GM21717 (cell line): ENCODE data around the gene LEP.
"Not testable (repeated sequence)": the region's sequence is repeated elsewhere in the genome, so short reads cannot be mapped to it uniquely, and the experiment has no call there.

ENCODE experiments used
- ATAC-seq: cut with Tn5 transposase; IDR thresholded peaks from one replicate; pipeline ENCODE4 v1.9.1; 2021; ENCODE audit warnings: mild to moderate bottlenecking, moderate library complexity; ENCODE audit not compliant: unreplicated experiment

Gene LEP

GRCh38 chr7:128210590-128211570, 30.2 kb upstream of the LEP start:
- no peak for ATAC-seq

GRCh38 chr7:128211626-128212025, 29.5 kb upstream of the LEP start:
- no peak for ATAC-seq

GRCh38 chr7:128214463-128214862, 26.6 kb upstream of the LEP start:
- ATAC-seq, result no peak

- ATAC-seq, result no peak
These were observed 25.8 kb upstream of the LEP start for GRCh38 chr7:128215281-128215680.

GRCh38 chr7:128215739-128216138, 25.3 kb upstream of the LEP start:
- ATAC-seq, result no peak

- ATAC-seq, result no peak
These were observed 23.9 kb upstream of the LEP start for GRCh38 chr7:128217030-128217805.

- ATAC-seq, result no peak
These were observed 23.0 kb upstream of the LEP start for GRCh38 chr7:128217967-128218652.

DNA sequence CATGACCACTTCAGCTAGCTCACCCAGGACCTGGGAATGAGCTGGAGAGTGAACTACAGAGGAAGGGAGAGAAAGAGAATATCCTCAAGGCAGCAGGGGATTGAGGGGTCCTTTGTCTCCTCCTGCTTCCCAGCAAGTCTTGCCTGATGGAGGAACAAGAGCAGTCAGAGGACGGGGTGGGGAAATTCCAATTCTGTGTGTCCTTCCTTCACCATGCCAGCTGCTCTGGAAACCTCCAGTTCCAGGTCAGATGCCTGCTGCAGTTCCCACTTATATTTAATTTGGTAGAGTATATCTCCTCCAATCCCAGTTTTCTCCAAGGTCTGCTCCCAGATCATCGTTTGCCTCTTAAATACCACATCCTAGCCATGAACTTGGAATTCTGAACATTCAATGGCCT, 21.4 kb upstream of the LEP start:
- ATAC-seq, result no peak

- ATAC-seq, result no peak
These were observed 19.1 kb upstream of the LEP start for GRCh38 chr7:128221929-128222403.

- no peak for ATAC-seq
These were observed 14.7 kb upstream of the LEP start for GRCh38 chr7:128226132-128226980.

GRCh38 chr7:128227271-128227670, 13.8 kb upstream of the LEP start:
- no peak for ATAC-seq

DNA sequence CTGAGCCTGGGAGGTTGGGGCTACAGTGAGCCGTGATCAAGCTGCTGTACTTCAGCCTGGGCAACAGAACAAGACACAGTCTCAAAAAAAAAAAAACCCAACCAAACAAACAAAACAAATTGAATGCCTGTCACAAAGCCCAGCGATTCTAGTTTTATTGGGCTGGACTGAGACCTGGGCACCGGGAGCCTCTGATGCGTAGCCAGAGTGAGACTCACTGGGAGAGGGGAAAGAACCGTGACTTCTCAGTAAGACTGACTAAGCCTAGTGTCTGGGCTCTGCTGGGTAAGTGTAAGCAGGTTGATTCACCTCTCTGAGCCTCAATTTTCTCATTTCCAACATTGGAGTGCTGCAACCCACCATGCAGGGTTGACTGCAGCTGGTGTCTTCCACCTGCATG, 10.1 kb upstream of the LEP start:
- ATAC-seq, result no peak

GRCh38 chr7:128231677-128232076, 9.4 kb upstream of the LEP start:
- no peak for ATAC-seq

GRCh38 chr7:128233471-128233870, 7.6 kb upstream of the LEP start:
- no peak for ATAC-seq

GRCh38 chr7:128234476-128235026, 6.5 kb upstream of the LEP start:
- no peak for ATAC-seq

GRCh38 chr7:128235471-128235870, 5.6 kb upstream of the LEP start:
- no peak for ATAC-seq

- ATAC-seq, result no peak
These were observed 4.0 kb upstream of the LEP start for GRCh38 chr7:128236924-128237586.

- not testable (repeated sequence) for ATAC-seq
These were observed 1.9 kb upstream of the LEP start for GRCh38 chr7:128239146-128239545.

GRCh38 chr7:128242661-128243060, 1.6 kb downstream of the LEP start:
- ATAC-seq, result no peak
